ENCODE results near the gene ZNF302. TPM values are rescaled to one million over a fixed set of nuclear protein-coding genes. Genes with fewer than 3 reads are reported as not detected.

ZNF302 gene
- total RNA-seq, 1 experiment from 2014 or later, result 23.3 TPM

DNA sequence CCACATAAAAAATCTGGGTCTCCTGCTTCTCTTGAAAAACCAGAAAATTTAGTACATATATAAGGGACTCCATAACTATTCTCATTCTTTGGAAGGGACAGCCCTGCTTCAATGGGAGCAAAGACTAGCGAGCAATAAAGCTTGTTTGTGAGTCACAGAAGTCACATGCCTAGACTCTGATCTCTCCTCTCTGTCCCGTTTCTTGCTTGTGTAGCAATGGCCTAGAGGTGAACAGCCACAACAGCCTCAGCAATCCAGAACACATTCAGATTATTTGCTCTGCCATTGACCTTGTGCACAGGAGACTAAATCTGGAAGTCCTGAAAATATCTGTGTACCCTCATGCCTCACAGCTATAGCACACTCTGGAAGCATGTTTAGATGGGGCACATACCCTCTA is 43.7 kb upstream of the ZNF302 start:
- no peak overlapping the region for H3K4me3 Mint-ChIP-seq
- peaks cover 0 to 9% (median 3%) of the 10 kb centered on the region in 3 experiments; a peak in 4 of 7 replicates for H3K36me3 Mint-ChIP-seq (ENCODE audit: insufficient read depth in 1 of 3, low read depth in 3 of 3)
- WGBS (ENCODE audit: extremely low coverage, insufficient read length, low lambda C conversion rate), result no CpG with 5 or more reads among the region's 2 CpGs
- H3K27me3 ChIP-seq (ENCODE audit: insufficient read depth, low read length), result no peaks in the 10 kb centered on the region
- H3K4me1 Mint-ChIP-seq, result no peaks in the 10 kb centered on the region
- no peak overlapping the region for H3K56ac ChIP-seq (ENCODE audit: insufficient read length, low read depth, low read length)
- no peaks in the 10 kb centered on the region for H4K20me1 ChIP-seq (ENCODE audit: control insufficient read depth, insufficient read depth, insufficient read length)
- no peak overlapping the region for H3K9ac ChIP-seq (ENCODE audit: extremely low read depth, insufficient read length, low read length)
- H3K27me3 Mint-ChIP-seq (ENCODE audit: low read depth), result peaks cover 3% of the 10 kb centered on the region
- no peak overlapping the region for H2AFZ ChIP-seq (ENCODE audit: low read length)
- no peak overlapping the region for H2BK5ac ChIP-seq (ENCODE audit: insufficient read length, low read length)
- no peak overlapping the region for H3K4me2 ChIP-seq (ENCODE audit: insufficient read depth, insufficient read length, low read length)
- DNase-seq, result no peak
- H3K79me1 ChIP-seq (ENCODE audit: insufficient read depth, low read depth, low read length, poor library complexity, severe bottlenecking), result no peaks in the 10 kb centered on the region
- no peak overlapping the region for H2BK12ac ChIP-seq (ENCODE audit: insufficient read length, low read depth, low read length)
- no peak overlapping the region for H2AK5ac ChIP-seq (ENCODE audit: insufficient read length, low read length)
- peaks cover 39 to 75% of the 10 kb centered on the region in 2 experiments for H3K9me3 Mint-ChIP-seq
- no peak overlapping the region for H4K8ac ChIP-seq (replicated peaks; ENCODE audit: insufficient read length, low read depth, low read length)
- no peaks in the 10 kb centered on the region for H3K79me2 ChIP-seq (ENCODE audit: insufficient read depth, low read length)
- H3T11ph ChIP-seq (ENCODE audit: low read length), result no peak overlapping the region
- peaks cover 20% of the 10 kb centered on the region for H3K9me3 ChIP-seq (ENCODE audit: control insufficient read depth, low read depth, low read length)
- no peak overlapping the region for H3K18ac ChIP-seq (ENCODE audit: insufficient read length, low read depth, low read length)
- H2BK20ac ChIP-seq (ENCODE audit: low read depth, low read length, poor library complexity, severe bottlenecking), result no peak overlapping the region
- H4K5ac ChIP-seq (ENCODE audit: insufficient read length, low read depth, low read length), result no peak overlapping the region
- no peak overlapping the region for H3K23ac ChIP-seq (ENCODE audit: insufficient read length, low read depth, low read length)
- no peak overlapping the region for H2BK15ac ChIP-seq (ENCODE audit: low read depth, low read length)
- no peak overlapping the region for H2BK120ac ChIP-seq (ENCODE audit: low read depth, low read length, poor library complexity, severe bottlenecking)
- H3K27ac Mint-ChIP-seq, result no peak overlapping the region
- no peak for TF ChIP-seq CTCF (conservative IDR thresholded peaks at IDR 0.05)
- H3K27ac ChIP-seq (ENCODE audit: insufficient read length, low read depth, low read length), result no peak overlapping the region
- H3K4me1 ChIP-seq (ENCODE audit: insufficient read depth, low read length), result no peaks in the 10 kb centered on the region
- no peaks in the 10 kb centered on the region for H3K23me2 ChIP-seq (ENCODE audit: insufficient read length, low read depth, low read length, poor library complexity, severe bottlenecking)
- no peak overlapping the region for H3K4ac ChIP-seq (ENCODE audit: low read depth, low read length)
- no peak overlapping the region for H3K14ac ChIP-seq (ENCODE audit: insufficient read depth, low read length)
- H4K91ac ChIP-seq (ENCODE audit: insufficient read length, low read depth, low read length), result no peak overlapping the region

All from H9 (cell line).